HG02759 (cell line): Measurements from ENCODE around the gene LMO3.

ENCODE experiments used
- ATAC-seq: cut with Tn5 transposase; IDR thresholded peaks from one replicate; pipeline ENCODE4 v1.9.1; 2021; ENCODE audit warnings: mild to moderate bottlenecking, moderate library complexity; ENCODE audit not compliant: unreplicated experiment

Gene LMO3

GRCh38 chr12:16606117-16606200 is at the start of gene LMO3:
Gene LMO3 (minus strand): TSS chr12:16606162. CDS start chr12:16600860, 5,302 bp downstream.
- no peak for ATAC-seq

- peak; percentile 82 for ATAC-seq
Measured at GRCh38 chr12:16636435-16637055, 30.6 kb upstream of the LMO3 start.

- no peak for ATAC-seq
Measured at GRCh38 chr12:16634786-16635185, 28.8 kb upstream of the LMO3 start.

- ATAC-seq = no peak
Measured at GRCh38 chr12:16626991-16627390, 21.0 kb upstream of the LMO3 start.

GRCh38 chr12:16622338-16622737 is 16.4 kb upstream of the LMO3 start:
- ATAC-seq = no peak

- ATAC-seq = no peak
Measured at GRCh38 chr12:16619537-16619936, 13.6 kb upstream of the LMO3 start.

- ATAC-seq = no peak
Measured at GRCh38 chr12:16618256-16618655, 12.3 kb upstream of the LMO3 start.

GRCh38 chr12:16613199-16613598 is 7.2 kb upstream of the LMO3 start:
- ATAC-seq = no peak

- no peak for ATAC-seq
Measured at GRCh38 chr12:16612647-16613046, 6.7 kb upstream of the LMO3 start.

GRCh38 chr12:16611146-16611545 is 5.2 kb upstream of the LMO3 start:
- no peak for ATAC-seq

- ATAC-seq = no peak
Measured at GRCh38 chr12:16610743-16611142, 4.8 kb upstream of the LMO3 start.

GRCh38 chr12:16610001-16610585 is 4.1 kb upstream of the LMO3 start:
- no peak for ATAC-seq

- no peak for ATAC-seq
Measured at GRCh38 chr12:16608946-16609539, 3.1 kb upstream of the LMO3 start.

- ATAC-seq = no peak
Measured at GRCh38 chr12:16607906-16608775, 2.2 kb upstream of the LMO3 start.

GRCh38 chr12:16606991-16607390 is 1.0 kb upstream of the LMO3 start:
- ATAC-seq = no peak

- peak; percentile 42 for ATAC-seq
Measured at GRCh38 chr12:16606201-16606849, 363 bp upstream of the LMO3 start.

- peak; percentile 31 for ATAC-seq
Measured at GRCh38 chr12:16605642-16606116, 283 bp downstream of the LMO3 start.

- ATAC-seq = no peak
Measured at GRCh38 chr12:16604596-16605252, 1.2 kb downstream of the LMO3 start.

GRCh38 chr12:16603916-16604575 is 1.9 kb downstream of the LMO3 start:
- ATAC-seq = no peak

GRCh38 chr12:16603260-16603915 is 2.6 kb downstream of the LMO3 start:
- ATAC-seq = no peak
